HepG2 (cell line): ENCODE data around the gene FLRT2. TPM values are rescaled to one million over a fixed set of nuclear protein-coding genes. Genes with fewer than 3 reads are reported as not detected.

Experiments
- ATAC-seq: fragments of 200-7000 bp; cut with Tn5 transposase; 3 replicates; pipeline ENCODE4 v1.9.1; 2020; ENCODE audit warnings: mild to moderate bottlenecking, moderate library complexity
- BruUV-seq: library from RNA; stranded (reverse); fragments of 400-500 nt; replicated peaks from 2 replicates; lab custom pipeline; 2021; lab: Mats Ljungman, UMichigan
- CTCF ChIA-PET: fragments of 300-600 bp; formaldehyde crosslinking; extraction: SDS; loops from one replicate; lab custom pipeline; 2021; ENCODE audit warnings: low total read pairs, inconsistent platforms, low intra/inter-chr PET ratio; lab: Yijun Ruan, JAX
- POLR2A ChIA-PET: fragments of 350-600 bp; sonication (Branson Sonifier 250); formaldehyde crosslinking; loops from one replicate; lab custom pipeline; 2020; ENCODE audit warnings: antibody characterized with exemption, inconsistent platforms; lab: Yijun Ruan, JAX
- DNase-seq: peaks from one replicate; pipeline ENCODE4 v3.0.0-alpha.2; 2015; ENCODE audit warnings: low spot score
- FAIRE-seq: peaks from 3 replicates; lab custom pipeline; 2011; peaks lifted over from hg19 to GRCh38; lab: Jason Lieb, UNC
- H2AFZ ChIP-seq: one replicate; pipeline ENCODE4 v1.6.1; 2011; ENCODE audit warnings: low read length, inconsistent platforms
- H3K27ac ChIP-seq: fragments of 300-600 bp; 3 replicates; pipeline ENCODE4 v1.8.0; 2011; ENCODE audit warnings: mixed run types, mild to moderate bottlenecking, mixed read lengths, low read length, inconsistent platforms; ENCODE audit not compliant: insufficient read depth; ENCODE audit errors: extremely low read length
- H3K27me3 ChIP-seq, 2 experiments: fragments of 200-600 bp in 1 of 2; 2 replicates in 1 of 2; 3 replicates in 1 of 2; pipeline versions ENCODE4 v1.6.0 to v1.8.0; 2011; ENCODE audit warnings: low read length in 2 of 2, mild to moderate bottlenecking in 2 of 2, moderate library complexity in 2 of 2, inconsistent platforms in 1 of 2; ENCODE audit not compliant: insufficient read depth in 2 of 2, control insufficient read depth in 1 of 2
- H3K36me3 ChIP-seq, 2 experiments: fragments of 200-600 bp in 1 of 2; replicated peaks in 1 of 2; 2 replicates in 1 of 2; 3 replicates in 1 of 2; pipeline versions ENCODE4 v1.5.1 to v1.8.0; 2011; ENCODE audit warnings: low read length in 2 of 2, inconsistent platforms in 1 of 2; ENCODE audit not compliant: insufficient read depth in 2 of 2, control insufficient read depth in 1 of 2
- H3K4me1 ChIP-seq: 2 replicates; pipeline ENCODE4 v1.5.1; 2012; ENCODE audit warnings: low read length, inconsistent platforms; ENCODE audit not compliant: insufficient read depth
- H3K4me2 ChIP-seq: 2 replicates; pipeline ENCODE4 v1.6.0; 2011; ENCODE audit warnings: low read depth, low read length, inconsistent platforms
- H3K4me3 ChIP-seq, 3 experiments: fragments of 200-600 bp in 1 of 3; sonication (generic), shearing (Covaris generic) in 1 of 3; replicated peaks in 1 of 3; 2 replicates each; pipeline ENCODE4 v1.5.1; 2011 to 2016; ENCODE audit warnings: low read length in 3 of 3, inconsistent platforms in 2 of 3, low read depth in 2 of 3, mild to moderate bottlenecking in 2 of 3, control low read depth in 1 of 3, mixed read lengths in 1 of 3; ENCODE audit not compliant: insufficient read depth in 1 of 3
- H3K79me2 ChIP-seq: one replicate; pipeline ENCODE4 v1.6.1; 2011; ENCODE audit warnings: low read length, inconsistent platforms; ENCODE audit not compliant: insufficient read depth
- H3K9ac ChIP-seq: 2 replicates; pipeline ENCODE4 v1.6.0; 2011; ENCODE audit warnings: mild to moderate bottlenecking, low read depth, low read length, inconsistent platforms; ENCODE audit not compliant: insufficient read depth
- H3K9me3 ChIP-seq: 2 replicates; pipeline ENCODE4 v1.5.1; 2012; ENCODE audit warnings: mild to moderate bottlenecking, low read length
- H4K20me1 ChIP-seq: 2 replicates; pipeline ENCODE4 v1.6.0; 2011; ENCODE audit warnings: inconsistent platforms, mild to moderate bottlenecking, low read length, moderate library complexity; ENCODE audit not compliant: insufficient read depth
- MIXL1 ChIP-seq: IDR thresholded peaks from 2 replicates; pipeline ENCODE4 v1.6.1; 2016
- ZNF318 ChIP-seq: sonication (generic); formaldehyde crosslinking; IDR thresholded peaks from 2 replicates; pipeline ENCODE4 v1.4.0; 2020; ENCODE audit warnings: mild to moderate bottlenecking, missing genetic modification reagents
- WGBS: methylation state at CpG from one replicate; pipeline ENCODE4 v1.1.6; 2017; ENCODE audit warnings: low lambda C conversion rate; 5-methylcytosine and 5-hydroxymethylcytosine counted together
- in situ Hi-C: cut with HindIII; loops from 2 replicates; pipeline ENCODE4 v1.10.0; 2017; ENCODE audit warnings: low pct_unique_long_range_greater_than_20kb; ENCODE audit not compliant: extremely low pct_ligation_motif_present
- intact Hi-C: fragments of 100-400 bp; cut with micrococcal nuclease; formaldehyde crosslinking; loops from one replicate; pipeline ENCODE4 v1.10.0; 2022; ENCODE audit not compliant: unreplicated experiment
- polyA plus RNA-seq, 8 experiments: library from polyadenylated mRNA; depleted of rRNA in 3 of 8; stranded (reverse) in 7 of 8; unstranded in 1 of 8; fragments of >200 nt; fragmentation: Illumina TruSeq in 4 of 8; extraction: Trizol in 4 of 8; gene quantifications; 2 replicates each; pipeline versions ENCODE4 v1.2.1 to v1.2.3, GENCODE V29; 2011 to 2016; ENCODE audit warnings: low read depth in 4 of 8, missing spikeins in 1 of 8, mixed read lengths in 1 of 8; ENCODE audit not compliant: insufficient read depth in 1 of 8
- total RNA-seq, 5 experiments: library from RNA; depleted of rRNA; stranded (reverse); fragments of >200 nt; fragmentation: Illumina TruSeq; extraction: Trizol; gene quantifications; 2 replicates each; pipeline ENCODE4 v1.2.3, GENCODE V29; 2016; ENCODE audit warnings: low read depth in 1 of 5
- TF ChIP-seq, protein P1 (sequence below), 2 experiments: fragments of 450-650 bp in 1 of 2; sonication (generic) in 1 of 2; formaldehyde crosslinking in 1 of 2; IDR thresholded peaks; 2 replicates each; pipeline versions ENCODE4 v1.6.1 to v1.8.0; 2016 to 2022; ENCODE audit warnings: antibody characterized with exemption in 1 of 2, mild to moderate bottlenecking in 1 of 2, missing genetic modification reagents in 1 of 2

FLRT2 gene
- total and polyA plus RNA-seq, 2 of the 13 experiments (the other 11 are each of a cell fraction or from before 2014, with no cell fraction given), result not detected

DNA sequence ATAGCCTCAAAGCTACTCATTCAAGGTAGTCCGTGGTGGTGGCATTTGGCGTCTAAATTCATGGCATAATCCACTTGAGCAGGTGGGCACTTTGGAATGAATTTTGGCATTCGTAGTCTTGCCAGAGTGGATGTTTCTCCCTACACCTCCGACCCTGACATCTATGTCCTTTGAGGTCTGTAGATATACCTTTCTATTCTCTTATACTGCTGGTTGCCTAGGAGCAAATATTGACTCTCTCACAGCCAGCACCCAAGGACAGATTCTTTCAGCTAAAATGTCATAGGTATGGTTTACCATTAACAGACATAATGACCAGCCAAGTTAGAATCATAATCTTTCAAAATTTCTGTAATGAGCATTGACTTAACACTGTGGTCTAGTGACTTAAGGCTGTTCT lies 47.4 kb upstream of the FLRT2 start (continued):
- TF ChIP-seq, protein P1, sequence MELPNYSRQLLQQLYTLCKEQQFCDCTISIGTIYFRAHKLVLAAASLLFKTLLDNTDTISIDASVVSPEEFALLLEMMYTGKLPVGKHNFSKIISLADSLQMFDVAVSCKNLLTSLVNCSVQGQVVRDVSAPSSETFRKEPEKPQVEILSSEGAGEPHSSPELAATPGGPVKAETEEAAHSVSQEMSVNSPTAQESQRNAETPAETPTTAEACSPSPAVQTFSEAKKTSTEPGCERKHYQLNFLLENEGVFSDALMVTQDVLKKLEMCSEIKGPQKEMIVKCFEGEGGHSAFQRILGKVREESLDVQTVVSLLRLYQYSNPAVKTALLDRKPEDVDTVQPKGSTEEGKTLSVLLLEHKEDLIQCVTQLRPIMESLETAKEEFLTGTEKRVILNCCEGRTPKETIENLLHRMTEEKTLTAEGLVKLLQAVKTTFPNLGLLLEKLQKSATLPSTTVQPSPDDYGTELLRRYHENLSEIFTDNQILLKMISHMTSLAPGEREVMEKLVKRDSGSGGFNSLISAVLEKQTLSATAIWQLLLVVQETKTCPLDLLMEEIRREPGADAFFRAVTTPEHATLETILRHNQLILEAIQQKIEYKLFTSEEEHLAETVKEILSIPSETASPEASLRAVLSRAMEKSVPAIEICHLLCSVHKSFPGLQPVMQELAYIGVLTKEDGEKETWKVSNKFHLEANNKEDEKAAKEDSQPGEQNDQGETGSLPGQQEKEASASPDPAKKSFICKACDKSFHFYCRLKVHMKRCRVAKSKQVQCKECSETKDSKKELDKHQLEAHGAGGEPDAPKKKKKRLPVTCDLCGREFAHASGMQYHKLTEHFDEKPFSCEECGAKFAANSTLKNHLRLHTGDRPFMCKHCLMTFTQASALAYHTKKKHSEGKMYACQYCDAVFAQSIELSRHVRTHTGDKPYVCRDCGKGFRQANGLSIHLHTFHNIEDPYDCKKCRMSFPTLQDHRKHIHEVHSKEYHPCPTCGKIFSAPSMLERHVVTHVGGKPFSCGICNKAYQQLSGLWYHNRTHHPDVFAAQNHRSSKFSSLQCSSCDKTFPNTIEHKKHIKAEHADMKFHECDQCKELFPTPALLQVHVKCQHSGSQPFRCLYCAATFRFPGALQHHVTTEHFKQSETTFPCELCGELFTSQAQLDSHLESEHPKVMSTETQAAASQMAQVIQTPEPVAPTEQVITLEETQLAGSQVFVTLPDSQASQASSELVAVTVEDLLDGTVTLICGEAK (IDR thresholded peaks at IDR 0.05), result no peak
- TF ChIP-seq, protein P1 (CRISPR knock-in tag; IDR thresholded peaks at IDR 0.05), result no peak
- TF ChIP-seq MIXL1, result 0 out of 2 replicates have a peak, but pooled peaks have one; percentile 28

- POLR2A ChIA-PET, result no interaction called here
- no TSS peak for BruUV-seq
- 0% methylated on average over 2 of the region's 2 CpGs for WGBS
- Histone ChIP-seq H4K20me1 (no peaks in the 10 kb centered on the region), H3K4me2 (peak overlapping the region; percentile 21), H3K4me1 (peaks cover 24% of the 10 kb centered on the region), H3K27ac (peak overlapping the region; percentile 22), H3K4me3 (no peak overlapping the region), H3K79me2 (no peaks in the 10 kb centered on the region), H3K9ac (no peak overlapping the region), H3K36me3 (no peaks in the 10 kb centered on the region), H3K9me3 (peaks cover 50% of the 10 kb centered on the region; the same call in 1 of the 2 replicates), H3K27me3 (no peaks in the 10 kb centered on the region), H2AFZ (no peak overlapping the region)
- ATAC-seq (peak; percentile 55), DNase-seq (peak; percentile 9), FAIRE-seq (no peak)
- in situ Hi-C loops, result no loop called here
- intact Hi-C loops, result no loop called here
- CTCF ChIA-PET, result no interaction called here
- TF ChIP-seq MIXL1, result peak; percentile 9; the same call in 1 of the 2 replicates
- TF ChIP-seq ZNF318 (CRISPR knock-in tag), result no peak
Observed at GRCh38 chr14:85483037-85483436, 46.9 kb upstream of the FLRT2 start.
